ENCODE measurements around the gene CENPV.

- TF ChIP-seq CTCF (IDR thresholded peaks at IDR 0.05) (no peak), POLR2AphosphoS5 (IDR thresholded peaks at IDR 0.05) (no peak), POLR2A (IDR thresholded peaks at IDR 0.05) (no peak)
These were observed 21.1 kb upstream of the CENPV start for GRCh38 chr17:16374146-16374938.

Measured in breast epithelium (tissue), 3 donors.